PFSK-1 (cell line): Measurements from ENCODE around the gene FAM171A1.

Source experiments
- POLR2AphosphoS5 ChIP-seq: IDR thresholded peaks from 2 replicates; pipeline ENCODE4 v1.6.1; 2012; ENCODE audit warnings: low read depth, mild to moderate bottlenecking, control low read depth, low read length, moderate library complexity
- REST ChIP-seq, 2 experiments: IDR thresholded peaks; 2 replicates each; pipeline versions ENCODE4 v1.6.1 to v1.8.0; 2011 to 2012; ENCODE audit warnings: low read depth in 2 of 2, low read length in 2 of 2, control low read depth in 1 of 2, inconsistent platforms in 1 of 2, mild to moderate bottlenecking in 1 of 2, moderate library complexity in 1 of 2; ENCODE audit not compliant: insufficient read depth in 1 of 2

- TF ChIP-seq REST (IDR thresholded peaks at IDR 0.05; ENCODE audit: insufficient read depth in 1 of 2, low read depth in 2 of 2, low read length in 2 of 2) (no peak), POLR2AphosphoS5 (no peak)
Measured at GRCh38 chr10:15322356-15322755, 48.7 kb downstream of the FAM171A1 start.
